ENCODE data around the gene SHKBP1. TPM values are rescaled to one million over a fixed set of nuclear protein-coding genes. Genes with fewer than 3 reads are reported as not detected.

Gene SHKBP1
- total and polyA plus RNA-seq, 8 donors = 33.6 to 122 (median 43.8) TPM

- DNase-seq = no peak
- no peak overlapping the region for H3K4me3 ChIP-seq
- ATAC-seq = no peak
- H3K4me1 ChIP-seq = peaks cover 0 to 53% of the 10 kb centered on the region in 2 donors
- TF ChIP-seq CTCF (IDR thresholded peaks at IDR 0.05) = no peak
- no peaks in the 10 kb centered on the region for H3K9me3 ChIP-seq
- H3K27ac ChIP-seq = no peak overlapping the region
- intact Hi-C loops (cut with DNase I) = no loop called here
- no peaks in the 10 kb centered on the region for H3K27me3 ChIP-seq
- peaks cover 0 to 96% of the 10 kb centered on the region in 2 donors for H3K36me3 ChIP-seq
Observed at GRCh38 chr19:40584007-40584406, 7.3 kb downstream of the SHKBP1 start.

GRCh38 chr19:40585241-40585981, 8.7 kb downstream of the SHKBP1 start:
- peak; percentile 42 for ATAC-seq

GRCh38 chr19:40585982-40586422, 9.3 kb downstream of the SHKBP1 start:
- Histone ChIP-seq H3K4me1 (peaks cover 0 to 37% of the 10 kb centered on the region in 2 donors), H3K4me3 (no peak overlapping the region), H3K27me3 (no peaks in the 10 kb centered on the region), H3K36me3 (peaks cover 0 to 96% of the 10 kb centered on the region in 2 donors), H3K9me3 (no peaks in the 10 kb centered on the region), H3K27ac (peak overlapping the region in 1 of 2 donors; percentile 88)
- DNase-seq = no peak
- TF ChIP-seq CTCF (IDR thresholded peaks at IDR 0.05) = no peak
- ATAC-seq = no peak
- intact Hi-C loops (cut with DNase I) = no loop called here

More at GRCh38 chr19:40585241-40585981, 8.7 kb downstream of the SHKBP1 start:
- Histone ChIP-seq H3K27ac (peak overlapping the region in 1 of 2 donors; percentile 88), H3K36me3 (peaks cover 0 to 96% of the 10 kb centered on the region in 2 donors), H3K9me3 (no peaks in the 10 kb centered on the region), H3K27me3 (no peaks in the 10 kb centered on the region), H3K4me3 (no peak overlapping the region), H3K4me1 (peaks cover 0 to 43% of the 10 kb centered on the region in 2 donors)
- TF ChIP-seq CTCF (IDR thresholded peaks at IDR 0.05) = no peak
- peak in 1 of 4 donors; percentile 49 for DNase-seq
- intact Hi-C loops (cut with DNase I) = no loop called here

- ATAC-seq = no peak
- no peak for TF ChIP-seq CTCF (IDR thresholded peaks at IDR 0.05)
- H3K4me3 ChIP-seq = no peak overlapping the region
- no peaks in the 10 kb centered on the region for H3K9me3 ChIP-seq
- H3K27me3 ChIP-seq = no peaks in the 10 kb centered on the region
- no peak for DNase-seq
- peaks cover 0 to 93% of the 10 kb centered on the region in 2 donors for H3K36me3 ChIP-seq
- intact Hi-C loops (cut with DNase I) = no loop called here
- H3K4me1 ChIP-seq = peaks cover 0 to 33% of the 10 kb centered on the region in 2 donors
- H3K27ac ChIP-seq = peak overlapping the region in 1 of 2 donors; percentile 88
Observed at GRCh38 chr19:40586611-40587010, 9.9 kb downstream of the SHKBP1 start.

- H3K9me3 ChIP-seq = no peaks in the 10 kb centered on the region
- no peak overlapping the region for H3K4me3 ChIP-seq
- no peaks in the 10 kb centered on the region for H3K27me3 ChIP-seq
- intact Hi-C loops (cut with DNase I) = no loop called here
- H3K27ac ChIP-seq = no peak overlapping the region
- peaks cover 0 to 33% of the 10 kb centered on the region in 2 donors for H3K4me1 ChIP-seq
- DNase-seq (no peak), ATAC-seq (no peak)
- peaks cover 0 to 77% of the 10 kb centered on the region in 2 donors for H3K36me3 ChIP-seq
- no peak for TF ChIP-seq CTCF (IDR thresholded peaks at IDR 0.05)
Observed at GRCh38 chr19:40588110-40588854, 11.6 kb downstream of the SHKBP1 start.
